ENCODE measurements around the gene NFIA.

The NFIA gene

DNA sequence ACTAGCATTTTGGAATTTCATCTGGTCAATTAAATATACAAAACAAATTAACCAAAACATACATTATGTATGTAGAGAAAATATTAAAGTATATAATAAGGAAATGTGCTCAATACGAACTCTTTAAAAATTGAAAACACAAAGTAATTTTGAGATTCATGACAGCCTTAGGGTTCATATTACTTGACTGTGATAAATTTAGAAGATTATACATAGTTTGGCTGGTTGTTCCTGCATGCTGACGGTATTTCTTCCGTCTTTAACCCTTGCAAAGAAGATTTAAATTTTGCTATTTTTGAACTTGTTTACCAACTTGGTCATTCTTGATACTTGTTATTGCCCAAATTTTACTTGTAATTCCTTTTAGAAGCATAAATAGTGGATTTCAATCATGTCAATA, 298.2 kb downstream of the NFIA start:
- H3K9ac ChIP-seq (ENCODE audit: low read depth, low read length, poor library complexity, severe bottlenecking): no peak overlapping the region
- H3K27me3 ChIP-seq (ENCODE audit: insufficient read depth, low read length, poor library complexity, severe bottlenecking): no peaks in the 10 kb centered on the region
- no peak overlapping the region for H2AFZ ChIP-seq (ENCODE audit: low read length)
- H3K4me1 ChIP-seq (ENCODE audit: insufficient read depth, low read length, poor library complexity, severe bottlenecking): no peaks in the 10 kb centered on the region
- no peaks in the 10 kb centered on the region for H3K9me3 ChIP-seq (ENCODE audit: insufficient read depth, low read depth, low read length)
- H3K9me2 ChIP-seq (replicated peaks; ENCODE audit: low read depth, low read length): no peaks in the 10 kb centered on the region
- no peaks in the 10 kb centered on the region for H3F3A ChIP-seq (ENCODE audit: low read depth)
- H3K4me2 ChIP-seq (ENCODE audit: low read depth, low read length, poor library complexity, severe bottlenecking): no peak overlapping the region
- H4K20me1 ChIP-seq (ENCODE audit: insufficient read depth, low read length, poor library complexity, severe bottlenecking): no peaks in the 10 kb centered on the region
- no peaks in the 10 kb centered on the region for H3K36me3 ChIP-seq (ENCODE audit: insufficient read depth, low read length)
- no peaks in the 10 kb centered on the region for H3K79me2 ChIP-seq (ENCODE audit: insufficient read depth, low read length)
- no peak overlapping the region for H3K4me3 ChIP-seq (ENCODE audit: low read length, poor library complexity, severe bottlenecking)
- TF ChIP-seq, protein P1, sequence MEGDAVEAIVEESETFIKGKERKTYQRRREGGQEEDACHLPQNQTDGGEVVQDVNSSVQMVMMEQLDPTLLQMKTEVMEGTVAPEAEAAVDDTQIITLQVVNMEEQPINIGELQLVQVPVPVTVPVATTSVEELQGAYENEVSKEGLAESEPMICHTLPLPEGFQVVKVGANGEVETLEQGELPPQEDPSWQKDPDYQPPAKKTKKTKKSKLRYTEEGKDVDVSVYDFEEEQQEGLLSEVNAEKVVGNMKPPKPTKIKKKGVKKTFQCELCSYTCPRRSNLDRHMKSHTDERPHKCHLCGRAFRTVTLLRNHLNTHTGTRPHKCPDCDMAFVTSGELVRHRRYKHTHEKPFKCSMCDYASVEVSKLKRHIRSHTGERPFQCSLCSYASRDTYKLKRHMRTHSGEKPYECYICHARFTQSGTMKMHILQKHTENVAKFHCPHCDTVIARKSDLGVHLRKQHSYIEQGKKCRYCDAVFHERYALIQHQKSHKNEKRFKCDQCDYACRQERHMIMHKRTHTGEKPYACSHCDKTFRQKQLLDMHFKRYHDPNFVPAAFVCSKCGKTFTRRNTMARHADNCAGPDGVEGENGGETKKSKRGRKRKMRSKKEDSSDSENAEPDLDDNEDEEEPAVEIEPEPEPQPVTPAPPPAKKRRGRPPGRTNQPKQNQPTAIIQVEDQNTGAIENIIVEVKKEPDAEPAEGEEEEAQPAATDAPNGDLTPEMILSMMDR (conservative IDR thresholded peaks at IDR 0.05; ENCODE audit: low read length): no peak
- no peak for TF ChIP-seq EZH2phosphoT487 (IDR thresholded peaks at IDR 0.05; ENCODE audit: borderline replicate concordance)

DNA sequence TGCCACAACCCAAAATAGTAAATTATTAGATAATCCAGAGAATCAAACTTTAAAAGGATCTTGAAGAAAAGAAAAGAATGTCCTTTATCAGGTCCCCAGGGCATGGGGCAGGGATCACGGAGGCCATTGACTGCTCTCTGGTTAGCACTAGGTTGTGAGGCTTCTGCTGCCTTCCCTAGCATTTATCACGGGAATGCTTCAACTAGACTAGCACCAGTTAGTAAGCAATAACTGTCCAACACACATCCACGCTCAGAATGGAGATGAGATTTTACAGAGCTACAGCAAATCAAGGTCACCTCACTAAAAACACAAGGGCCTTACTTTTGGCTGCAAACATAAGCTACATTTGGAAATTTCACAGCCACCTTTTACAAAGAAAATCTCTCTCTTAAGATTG, 304.0 kb downstream of the NFIA start:
- H3K27me3 ChIP-seq (ENCODE audit: insufficient read depth, low read length, poor library complexity, severe bottlenecking): no peaks in the 10 kb centered on the region
- no peaks in the 10 kb centered on the region for H3K9me2 ChIP-seq (replicated peaks; ENCODE audit: low read depth, low read length)
- H3K4me1 ChIP-seq (ENCODE audit: insufficient read depth, low read length, poor library complexity, severe bottlenecking): peaks cover 10% of the 10 kb centered on the region
- no peak overlapping the region for H3K4me3 ChIP-seq (ENCODE audit: low read length, poor library complexity, severe bottlenecking)
- H3K36me3 ChIP-seq (ENCODE audit: insufficient read depth, low read length): no peaks in the 10 kb centered on the region
- peak overlapping the region; percentile 59 for H2AFZ ChIP-seq (ENCODE audit: low read length)
- H3K79me2 ChIP-seq (ENCODE audit: insufficient read depth, low read length): no peaks in the 10 kb centered on the region
- no peaks in the 10 kb centered on the region for H4K20me1 ChIP-seq (ENCODE audit: insufficient read depth, low read length, poor library complexity, severe bottlenecking)
- H3K9ac ChIP-seq (ENCODE audit: low read depth, low read length, poor library complexity, severe bottlenecking): no peak overlapping the region
- TF ChIP-seq EZH2phosphoT487 (IDR thresholded peaks at IDR 0.05; ENCODE audit: borderline replicate concordance): no peak
- TF ChIP-seq, protein P1 (conservative IDR thresholded peaks at IDR 0.05; ENCODE audit: low read length): no peak
- H3F3A ChIP-seq (ENCODE audit: low read depth): no peaks in the 10 kb centered on the region
- H3K4me2 ChIP-seq (ENCODE audit: low read depth, low read length, poor library complexity, severe bottlenecking): no peak overlapping the region
- peaks cover 3% of the 10 kb centered on the region; the same call in 1 of the 2 replicates for H3K9me3 ChIP-seq (ENCODE audit: insufficient read depth, low read depth, low read length)

GRCh38 chr1:61386770-61387169, 304.4 kb downstream of the NFIA start:
- no peak overlapping the region for H3K4me3 ChIP-seq (ENCODE audit: low read length, poor library complexity, severe bottlenecking)
- no peaks in the 10 kb centered on the region for H3K79me2 ChIP-seq (ENCODE audit: insufficient read depth, low read length)
- H3K9ac ChIP-seq (ENCODE audit: low read depth, low read length, poor library complexity, severe bottlenecking): no peak overlapping the region
- H3K36me3 ChIP-seq (ENCODE audit: insufficient read depth, low read length): no peaks in the 10 kb centered on the region
- H3K27me3 ChIP-seq (ENCODE audit: insufficient read depth, low read length, poor library complexity, severe bottlenecking): no peaks in the 10 kb centered on the region
- no peaks in the 10 kb centered on the region for H3K9me2 ChIP-seq (replicated peaks; ENCODE audit: low read depth, low read length)
- H3F3A ChIP-seq (ENCODE audit: low read depth): no peaks in the 10 kb centered on the region
- H3K4me2 ChIP-seq (ENCODE audit: low read depth, low read length, poor library complexity, severe bottlenecking): no peak overlapping the region
- peaks cover 3% of the 10 kb centered on the region; the same call in 1 of the 2 replicates for H3K9me3 ChIP-seq (ENCODE audit: insufficient read depth, low read depth, low read length)
- H4K20me1 ChIP-seq (ENCODE audit: insufficient read depth, low read length, poor library complexity, severe bottlenecking): no peaks in the 10 kb centered on the region
- H2AFZ ChIP-seq (ENCODE audit: low read length): peak overlapping the region; percentile 59
- H3K4me1 ChIP-seq (ENCODE audit: insufficient read depth, low read length, poor library complexity, severe bottlenecking): peaks cover 10% of the 10 kb centered on the region
- TF ChIP-seq, protein P1 (conservative IDR thresholded peaks at IDR 0.05; ENCODE audit: low read length): no peak
- TF ChIP-seq EZH2phosphoT487 (IDR thresholded peaks at IDR 0.05; ENCODE audit: borderline replicate concordance): no peak

All from Loucy (cell line).